SW480 (cell line): ENCODE measurements around the gene ABCF3.
A peak's percentile ranks its signal among the peaks of the same experiment; 100 is the strongest.
"Not testable (repeated sequence)": the region's sequence is repeated elsewhere in the genome, so short reads cannot be mapped to it uniquely, and the experiment has no call there.

Experiments
- DNase-seq: peaks from one replicate; pipeline ENCODE4 v3.0.0-alpha.2; 2016; ENCODE audit warnings: low spot score

ABCF3 gene

GRCh38 chr3:184186184-184186901 is at the start of gene ABCF3:
TSS of gene ABCF3 (plus strand) at chr3:184186199. CDS start at chr3:184186208, 9 bp downstream.
- peak; percentile 35 for DNase-seq

GRCh38 chr3:184140436-184140835 is 45.6 kb upstream of the ABCF3 start:
- DNase-seq, result no peak

GRCh38 chr3:184142199-184142598 is 43.8 kb upstream of the ABCF3 start:
- no peak for DNase-seq

- DNase-seq, result no peak
These were observed 42.7 kb upstream of the ABCF3 start for GRCh38 chr3:184143327-184143726.

- DNase-seq, result no peak
These were observed 41.5 kb upstream of the ABCF3 start for GRCh38 chr3:184144505-184144904.

GRCh38 chr3:184145111-184145524 is 40.9 kb upstream of the ABCF3 start:
- DNase-seq, result peak; percentile 78

- DNase-seq, result no peak
These were observed 40.2 kb upstream of the ABCF3 start for GRCh38 chr3:184145751-184146270.

GRCh38 chr3:184148076-184148475 is 37.9 kb upstream of the ABCF3 start:
- DNase-seq, result no peak

GRCh38 chr3:184149123-184149522 is 36.9 kb upstream of the ABCF3 start:
- DNase-seq, result no peak

- DNase-seq, result not testable (repeated sequence)
These were observed 36.2 kb upstream of the ABCF3 start for GRCh38 chr3:184149770-184150169.

- DNase-seq, result peak; percentile 81
These were observed 30.9 kb upstream of the ABCF3 start, which contains the start of gene DVL3 for GRCh38 chr3:184154885-184155643. TSS of gene DVL3 (plus strand) at chr3:184155377. CDS start at chr3:184155636, 259 bp downstream.

GRCh38 chr3:184155644-184156521 is 30.1 kb upstream of the ABCF3 start:
- peak; percentile 20 for DNase-seq

- DNase-seq, result peak; percentile 56
These were observed 29.5 kb upstream of the ABCF3 start for GRCh38 chr3:184156522-184156955.

- no peak for DNase-seq
These were observed 28.8 kb upstream of the ABCF3 start for GRCh38 chr3:184157206-184157605.

GRCh38 chr3:184158404-184158803 is 27.6 kb upstream of the ABCF3 start:
- DNase-seq, result no peak

GRCh38 chr3:184160456-184160855 is 25.5 kb upstream of the ABCF3 start:
- DNase-seq, result no peak

GRCh38 chr3:184162571-184163070 is 23.4 kb upstream of the ABCF3 start:
- DNase-seq, result not testable (repeated sequence)

GRCh38 chr3:184164648-184165330 is 21.2 kb upstream of the ABCF3 start:
- no peak for DNase-seq

- DNase-seq, result no peak
These were observed 20.5 kb upstream of the ABCF3 start for GRCh38 chr3:184165543-184165942.

- DNase-seq, result no peak
These were observed 19.3 kb upstream of the ABCF3 start for GRCh38 chr3:184166671-184167070.

- DNase-seq, result no peak
These were observed 18.2 kb upstream of the ABCF3 start for GRCh38 chr3:184167786-184168185.
